Esophagus squamous epithelium (tissue), 5 donors: Measurements from ENCODE around the gene DNAJC13. TPM values are rescaled to one million over a fixed set of nuclear protein-coding genes. Genes with fewer than 3 reads are reported as not detected.

Experiments used
- DNase-seq: peaks from one replicate; lab custom pipeline; 2025; lab: John Stamatoyannopoulos, UW
- H3K27ac ChIP-seq, 4 donors: fragments of 200-600 bp; sonication (generic); one replicate each; pipeline ENCODE4 v1.5.1; 2016 to 2019; ENCODE audit warnings: mild to moderate bottlenecking in 1 of 4
- H3K27me3 ChIP-seq, 4 donors: fragments of 200-600 bp; sonication (generic); 1 replicate in 3 of 4; 2 replicates in 1 of 4; pipeline versions ENCODE4 v1.5.1 to v1.6.0; 2017 to 2021; ENCODE audit warnings: antibody characterized with exemption in 1 of 4
- H3K36me3 ChIP-seq, 3 donors: fragments of 200-600 bp; sonication (generic); one replicate each; pipeline ENCODE4 v1.5.1; 2016 to 2019
- H3K4me1 ChIP-seq, 3 donors: fragments of 200-600 bp; sonication (generic); one replicate each; pipeline ENCODE4 v1.5.1; 2017 to 2019
- H3K4me3 ChIP-seq, 4 donors: fragments of 200-600 bp; sonication (generic); 1 replicate in 3 of 4; 2 replicates in 1 of 4; pipeline ENCODE4 v1.5.1; 2016 to 2019; ENCODE audit warnings: mild to moderate bottlenecking in 2 of 4, moderate library complexity in 1 of 4
- H3K9me3 ChIP-seq, 3 donors: fragments of 200-600 bp; sonication (generic); one replicate each; pipeline ENCODE4 v1.5.1; 2016 to 2019
- POLR2A ChIP-seq, 4 donors: fragments of 450-650 bp; IDR thresholded peaks; one replicate each; pipeline ENCODE4 v1.6.1; 2017; ENCODE audit warnings: antibody characterized with exemption in 4 of 4, mild to moderate bottlenecking in 4 of 4, moderate library complexity in 3 of 4
- WGBS, 2 donors: methylation state at CpG; one replicate each; pipeline ENCODE4 v1.1.5; 2018; 5-methylcytosine and 5-hydroxymethylcytosine counted together
- intact Hi-C: fragments of 100-400 bp; cut with DNase I; formaldehyde crosslinking; loops from one replicate; pipeline ENCODE4 v1.15.0; 2022
- total RNA-seq, 4 donors: library from RNA; depleted of rRNA; stranded (reverse); fragments of >200 nt; gene quantifications; one replicate each; pipeline ENCODE4 v1.1.0, GENCODE V29; 2016
- TF ChIP-seq, protein P1 (sequence below), 6 experiments: fragments of 450-650 bp in 4 of 6; fragments of 200-600 bp in 2 of 6; sonication (generic) in 2 of 6; IDR thresholded peaks; one replicate each; pipeline ENCODE4 v1.5.1; 2016 to 2019; ENCODE audit warnings: antibody characterized with exemption in 6 of 6, mild to moderate bottlenecking in 4 of 6, moderate library complexity in 4 of 6
- donor health status: DM: yes; HTN: yes; CAD: no.

DNAJC13 gene
- total RNA-seq, 4 donors from 2014 or later: 23.0 to 36.4 (median 25.9) TPM

GRCh38 chr3:132418916-132419315 lies 1.6 kb downstream of the DNAJC13 start:
- H3K4me3 ChIP-seq: peak overlapping the region in 3 of 4 donors; percentile 91 to 100 (median 98)
- peaks cover 3 to 46% (median 13%) of the 10 kb centered on the region in 3 donors for H3K4me1 ChIP-seq
- H3K27me3 ChIP-seq: no peaks in the 10 kb centered on the region
- H3K36me3 ChIP-seq: peaks cover 0 to 15% (median 3%) of the 10 kb centered on the region in 3 donors
- WGBS, 2 donors: 11 to 15% methylated on average over 4 of the region's 4 CpGs
- no peak for TF ChIP-seq POLR2A (IDR thresholded peaks at IDR 0.05)
- TF ChIP-seq, protein P1, sequence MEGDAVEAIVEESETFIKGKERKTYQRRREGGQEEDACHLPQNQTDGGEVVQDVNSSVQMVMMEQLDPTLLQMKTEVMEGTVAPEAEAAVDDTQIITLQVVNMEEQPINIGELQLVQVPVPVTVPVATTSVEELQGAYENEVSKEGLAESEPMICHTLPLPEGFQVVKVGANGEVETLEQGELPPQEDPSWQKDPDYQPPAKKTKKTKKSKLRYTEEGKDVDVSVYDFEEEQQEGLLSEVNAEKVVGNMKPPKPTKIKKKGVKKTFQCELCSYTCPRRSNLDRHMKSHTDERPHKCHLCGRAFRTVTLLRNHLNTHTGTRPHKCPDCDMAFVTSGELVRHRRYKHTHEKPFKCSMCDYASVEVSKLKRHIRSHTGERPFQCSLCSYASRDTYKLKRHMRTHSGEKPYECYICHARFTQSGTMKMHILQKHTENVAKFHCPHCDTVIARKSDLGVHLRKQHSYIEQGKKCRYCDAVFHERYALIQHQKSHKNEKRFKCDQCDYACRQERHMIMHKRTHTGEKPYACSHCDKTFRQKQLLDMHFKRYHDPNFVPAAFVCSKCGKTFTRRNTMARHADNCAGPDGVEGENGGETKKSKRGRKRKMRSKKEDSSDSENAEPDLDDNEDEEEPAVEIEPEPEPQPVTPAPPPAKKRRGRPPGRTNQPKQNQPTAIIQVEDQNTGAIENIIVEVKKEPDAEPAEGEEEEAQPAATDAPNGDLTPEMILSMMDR (IDR thresholded peaks at IDR 0.05): no peak
- DNase-seq: no peak
- peak overlapping the region in 2 of 4 donors; percentile 92 to 96 for H3K27ac ChIP-seq
- no peaks in the 10 kb centered on the region for H3K9me3 ChIP-seq
- intact Hi-C loops: no loop called here

DNA sequence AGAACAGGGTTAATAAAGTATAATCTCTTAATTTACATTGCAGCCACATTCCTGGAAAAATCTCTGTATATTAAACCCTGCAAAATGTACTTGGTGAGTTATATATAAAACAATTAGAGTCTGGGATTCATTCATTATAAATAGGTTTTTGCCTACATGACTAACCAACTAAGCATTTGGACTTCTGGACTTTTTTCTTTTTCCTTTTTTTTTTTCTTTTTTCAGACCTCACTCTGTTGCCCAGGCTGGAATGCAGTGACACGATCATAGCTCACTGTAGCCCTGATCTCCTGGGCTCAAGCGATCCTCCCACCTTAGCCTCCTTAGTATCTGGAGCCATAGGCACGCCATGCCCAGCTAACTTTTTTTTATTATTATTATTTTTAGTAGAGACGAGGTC lies 4.5 kb downstream of the DNAJC13 start:
- H3K4me3 ChIP-seq: no peak overlapping the region
- peaks cover 3 to 51% (median 13%) of the 10 kb centered on the region in 3 donors for H3K4me1 ChIP-seq
- intact Hi-C loops: no loop called here
- TF ChIP-seq, protein P1 (IDR thresholded peaks at IDR 0.05): no peak
- 83 to 85% methylated on average over 4 of the region's 4 CpGs for WGBS, 2 donors
- H3K27ac ChIP-seq: no peak overlapping the region
- H3K36me3 ChIP-seq: peaks cover 0 to 15% (median 3%) of the 10 kb centered on the region in 3 donors
- no peak for DNase-seq
- no peaks in the 10 kb centered on the region for H3K9me3 ChIP-seq
- no peaks in the 10 kb centered on the region for H3K27me3 ChIP-seq

DNA sequence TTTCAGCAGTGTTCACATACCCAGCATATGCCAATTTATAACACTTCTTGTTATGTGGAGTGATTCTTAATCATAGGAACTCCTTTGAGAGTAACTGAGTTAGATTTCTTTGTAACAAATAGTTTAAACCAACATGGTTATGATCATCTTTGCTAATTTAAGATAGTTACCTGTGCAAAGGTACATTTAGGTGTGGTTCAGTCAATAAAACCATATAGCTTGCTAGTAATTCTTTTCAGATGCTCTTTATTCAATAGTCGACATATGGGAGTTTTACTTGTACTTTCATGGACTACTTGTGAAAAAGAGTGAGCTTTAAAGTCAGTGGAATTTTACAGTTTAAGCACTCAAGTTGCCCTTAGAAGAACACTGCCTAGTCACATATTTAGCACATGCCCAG lies 5.2 kb downstream of the DNAJC13 start:
- intact Hi-C loops: no loop called here
- no peak overlapping the region for H3K4me3 ChIP-seq

DNA sequence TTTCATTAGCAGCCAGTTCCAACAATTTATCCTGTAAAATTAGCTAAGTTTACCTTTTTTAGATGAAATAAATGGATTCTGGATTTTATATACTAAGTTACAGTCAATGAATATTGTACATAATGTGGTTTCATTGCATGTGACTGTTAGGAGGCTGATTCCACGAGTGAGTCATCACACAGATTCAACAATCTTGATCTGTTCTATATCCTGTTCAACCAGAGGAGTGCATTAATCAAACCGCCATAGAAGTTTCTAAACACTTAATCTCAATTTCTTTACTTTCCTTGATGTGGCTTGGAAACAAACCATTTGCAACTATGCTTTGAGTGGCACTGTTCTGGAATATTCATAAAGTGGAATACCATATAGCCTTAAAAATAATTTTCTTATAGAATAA lies 15.3 kb downstream of the DNAJC13 start:
- H3K4me1 ChIP-seq: peaks cover 2 to 15% (median 5%) of the 10 kb centered on the region in 3 donors
- no peaks in the 10 kb centered on the region for H3K9me3 ChIP-seq
- H3K27me3 ChIP-seq: no peaks in the 10 kb centered on the region
- DNase-seq: no peak
- TF ChIP-seq, protein P1 (IDR thresholded peaks at IDR 0.05): no peak
- no peak for TF ChIP-seq POLR2A (IDR thresholded peaks at IDR 0.05)
- no peak overlapping the region for H3K4me3 ChIP-seq
- intact Hi-C loops: no loop called here
- peaks cover 0 to 23% (median 0%) of the 10 kb centered on the region in 3 donors for H3K36me3 ChIP-seq
- 17 to 22% methylated on average over 2 of the region's 2 CpGs for whole genome bisulfite sequencing, 2 donors
- peak overlapping the region in 1 of 4 donors; percentile 48 for H3K27ac ChIP-seq

More for the DNA sequence above, 5.2 kb downstream of the DNAJC13 start:
- DNase-seq: no peak
- Histone ChIP-seq H3K36me3 (peaks cover 0 to 15% (median 3%) of the 10 kb centered on the region in 3 donors), H3K27ac (no peak overlapping the region), H3K27me3 (no peaks in the 10 kb centered on the region), H3K4me1 (peaks cover 3 to 51% (median 13%) of the 10 kb centered on the region in 3 donors), H3K9me3 (no peaks in the 10 kb centered on the region)
- WGBS, 2 donors: 61 to 71% methylated on average over 1 of the region's 1 CpG
- TF ChIP-seq, protein P1 (IDR thresholded peaks at IDR 0.05): no peak
- TF ChIP-seq POLR2A (IDR thresholded peaks at IDR 0.05): no peak

GRCh38 chr3:132433121-132433520 lies 15.8 kb downstream of the DNAJC13 start:
- Histone ChIP-seq H3K4me1 (peaks cover 2 to 15% (median 5%) of the 10 kb centered on the region in 3 donors), H3K9me3 (no peaks in the 10 kb centered on the region), H3K36me3 (peaks cover 0 to 27% (median 0%) of the 10 kb centered on the region in 3 donors), H3K4me3 (no peak overlapping the region), H3K27ac (no peak overlapping the region), H3K27me3 (no peaks in the 10 kb centered on the region)
- WGBS, 2 donors: 90% methylated on average over 3 of the region's 3 CpGs
- DNase-seq: no peak
- TF ChIP-seq, protein P1 (IDR thresholded peaks at IDR 0.05): no peak
- intact Hi-C loops: no loop called here
